NT2/D1 (cell line): ENCODE measurements around the gene NTPCR.

Source experiments
- DNase-seq: peaks from one replicate; pipeline ENCODE4 v3.0.0-alpha.2; 2011; ENCODE audit warnings: low read depth, low spot score
- H3K27me3 ChIP-seq: 2 replicates; pipeline ENCODE4 v1.6.0; 2011; ENCODE audit warnings: mild to moderate bottlenecking; ENCODE audit not compliant: insufficient read length, insufficient read depth
- H3K36me3 ChIP-seq: 2 replicates; pipeline ENCODE4 v1.6.1; 2011; ENCODE audit warnings: mild to moderate bottlenecking, low read length, mixed read lengths; ENCODE audit not compliant: insufficient read depth, insufficient read length
- H3K4me1 ChIP-seq: 2 replicates; pipeline ENCODE4 v1.5.1; 2011; ENCODE audit not compliant: insufficient read depth, insufficient read length
- H3K4me3 ChIP-seq: 2 replicates; pipeline ENCODE4 v1.5.1; 2011; ENCODE audit warnings: low read depth; ENCODE audit not compliant: insufficient read length
- H3K9ac ChIP-seq: 2 replicates; pipeline ENCODE4 v1.6.0; 2011; ENCODE audit warnings: low read depth; ENCODE audit not compliant: insufficient read length
- H3K9me3 ChIP-seq: 2 replicates; pipeline ENCODE4 v1.5.1; 2011; ENCODE audit warnings: mild to moderate bottlenecking, low read length; ENCODE audit not compliant: insufficient read depth
- SUZ12 ChIP-seq: IDR thresholded peaks from 2 replicates; pipeline ENCODE4 v1.6.1; 2011; ENCODE audit not compliant: insufficient read length, insufficient read depth; ENCODE audit errors: extremely low read depth
- YY1 ChIP-seq: IDR thresholded peaks from 2 replicates; pipeline ENCODE4 v1.6.1; 2011; ENCODE audit not compliant: insufficient read length, insufficient read depth
- ZNF274 ChIP-seq: IDR thresholded peaks from 2 replicates; pipeline ENCODE4 v1.6.1; 2011; ENCODE audit warnings: mild to moderate bottlenecking, low read depth, low read length

Gene NTPCR

DNA sequence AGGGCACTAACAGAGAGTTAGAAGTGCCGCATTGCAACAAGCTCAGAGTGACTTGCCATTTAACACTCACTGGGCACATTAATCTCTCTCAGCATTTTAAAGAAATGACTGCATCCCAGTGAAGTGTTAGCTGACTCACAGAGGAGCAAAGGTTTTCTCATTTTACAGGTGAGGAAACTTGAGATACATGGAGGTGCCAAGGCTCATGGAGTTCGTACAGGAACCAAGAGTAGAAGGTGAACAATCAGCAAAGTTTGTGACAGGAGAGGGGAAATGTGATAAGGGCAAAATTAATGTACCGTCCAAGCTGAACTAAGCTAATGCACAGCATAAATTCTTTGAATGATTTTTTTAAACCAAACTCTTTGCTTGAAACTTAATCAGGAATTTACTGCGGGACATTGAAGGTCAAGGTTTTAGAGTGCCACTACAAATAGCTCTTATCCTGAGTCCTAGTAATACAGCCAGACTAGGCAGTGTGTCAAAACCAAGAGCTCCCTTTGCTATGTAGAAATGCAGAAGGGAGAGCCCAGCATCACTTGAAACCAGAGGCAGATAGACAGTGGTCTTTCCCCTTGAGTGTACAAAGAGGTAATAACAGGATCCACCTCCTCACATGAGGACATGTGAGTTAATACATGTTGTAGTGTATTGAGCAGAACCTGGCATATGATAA, 22.4 kb upstream of the NTPCR start:
- DNase-seq = no peak
- H3K36me3 ChIP-seq = no peaks in the 10 kb centered on the region

GRCh38 chr1:232932486-232933425, 17.7 kb upstream of the NTPCR start:
- no peaks in the 10 kb centered on the region for H3K36me3 ChIP-seq
- no peaks in the 10 kb centered on the region for H3K9me3 ChIP-seq
- no peak overlapping the region for H3K9ac ChIP-seq
- DNase-seq = no peak
- no peak overlapping the region for H3K4me3 ChIP-seq
- TF ChIP-seq ZNF274 = no peak
- no peak for TF ChIP-seq YY1
- no peak for TF ChIP-seq SUZ12
- no peaks in the 10 kb centered on the region for H3K27me3 ChIP-seq
- H3K4me1 ChIP-seq = no peaks in the 10 kb centered on the region

More for the DNA sequence above, 22.4 kb upstream of the NTPCR start:
- TF ChIP-seq YY1 (no peak), ZNF274 (no peak), SUZ12 (no peak)
- Histone ChIP-seq H3K4me3 (no peak overlapping the region), H3K27me3 (no peaks in the 10 kb centered on the region), H3K4me1 (no peaks in the 10 kb centered on the region), H3K9ac (no peak overlapping the region), H3K9me3 (no peaks in the 10 kb centered on the region)

DNA sequence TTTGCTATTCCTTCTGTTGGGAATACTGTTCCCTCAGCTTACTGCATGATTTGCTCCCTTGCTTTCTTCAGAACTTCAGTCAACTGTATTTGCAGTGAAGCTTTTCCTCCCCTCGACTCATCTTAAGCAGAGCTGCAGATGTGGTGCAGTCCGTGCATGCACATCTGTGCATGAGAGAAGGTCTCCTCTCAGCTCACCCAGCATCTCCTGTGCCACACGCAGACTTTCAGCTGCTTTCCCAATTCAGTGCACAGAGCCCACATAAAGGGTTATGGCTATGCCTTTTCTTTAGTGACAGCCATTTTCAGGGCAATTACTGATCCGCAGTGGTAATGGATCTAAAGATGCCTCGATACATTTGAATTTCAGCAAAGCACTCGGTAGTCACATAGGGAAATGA, 13.5 kb upstream of the NTPCR start:
- no peaks in the 10 kb centered on the region for H3K27me3 ChIP-seq
- no peaks in the 10 kb centered on the region for H3K36me3 ChIP-seq
- H3K4me1 ChIP-seq = no peaks in the 10 kb centered on the region
- H3K9me3 ChIP-seq = no peaks in the 10 kb centered on the region
- DNase-seq = no peak
- H3K9ac ChIP-seq = no peak overlapping the region
- TF ChIP-seq ZNF274 (no peak), SUZ12 (no peak), YY1 (no peak)
- H3K4me3 ChIP-seq = no peak overlapping the region

- DNase-seq = no peak
- no peaks in the 10 kb centered on the region for H3K9me3 ChIP-seq
- no peaks in the 10 kb centered on the region for H3K4me1 ChIP-seq
- H3K9ac ChIP-seq = no peak overlapping the region
- H3K4me3 ChIP-seq = no peak overlapping the region
- TF ChIP-seq ZNF274 = no peak
- TF ChIP-seq YY1 = no peak
- no peak for TF ChIP-seq SUZ12
- H3K36me3 ChIP-seq = no peaks in the 10 kb centered on the region
- no peaks in the 10 kb centered on the region for H3K27me3 ChIP-seq
Measured at GRCh38 chr1:232937741-232938375, 12.6 kb upstream of the NTPCR start.

GRCh38 chr1:232938926-232939325, 11.5 kb upstream of the NTPCR start:
- no peaks in the 10 kb centered on the region for H3K9me3 ChIP-seq
- no peak for DNase-seq
- H3K4me1 ChIP-seq = no peaks in the 10 kb centered on the region
- H3K36me3 ChIP-seq = no peaks in the 10 kb centered on the region
- H3K4me3 ChIP-seq = no peak overlapping the region
- TF ChIP-seq SUZ12 = no peak
- no peak for TF ChIP-seq ZNF274
- TF ChIP-seq YY1 = no peak
- H3K9ac ChIP-seq = no peak overlapping the region
- H3K27me3 ChIP-seq = no peaks in the 10 kb centered on the region

- H3K4me3 ChIP-seq = no peak overlapping the region
- no peaks in the 10 kb centered on the region for H3K9me3 ChIP-seq
- TF ChIP-seq YY1 = no peak
- no peak for TF ChIP-seq SUZ12
- no peak for TF ChIP-seq ZNF274
- no peaks in the 10 kb centered on the region for H3K4me1 ChIP-seq
- no peak for DNase-seq
- no peak overlapping the region for H3K9ac ChIP-seq
- no peaks in the 10 kb centered on the region for H3K36me3 ChIP-seq
- H3K27me3 ChIP-seq = no peaks in the 10 kb centered on the region
Measured at GRCh38 chr1:232939748-232940147, 10.7 kb upstream of the NTPCR start.

DNA sequence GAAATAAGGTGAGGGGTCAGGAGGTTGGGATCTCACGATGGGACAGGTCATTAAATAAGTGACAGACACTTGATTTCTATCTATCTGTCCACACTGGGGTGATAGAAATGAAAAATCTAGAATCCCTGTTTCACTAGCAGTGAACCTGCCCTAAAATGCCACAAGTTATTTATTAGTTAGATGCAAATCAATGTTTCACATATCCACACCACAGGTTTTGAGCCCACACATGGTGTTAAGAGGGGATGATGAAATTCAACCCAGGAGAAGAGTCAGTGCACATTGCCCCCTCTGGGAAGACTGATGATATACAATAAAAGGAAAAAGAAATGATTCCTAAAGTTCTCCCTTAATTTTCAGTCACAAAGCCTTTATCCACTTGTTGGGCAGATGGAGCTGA, 10.1 kb upstream of the NTPCR start:
- Histone ChIP-seq H3K27me3 (no peaks in the 10 kb centered on the region), H3K4me3 (no peak overlapping the region), H3K9me3 (no peaks in the 10 kb centered on the region), H3K4me1 (no peaks in the 10 kb centered on the region), H3K36me3 (no peaks in the 10 kb centered on the region), H3K9ac (no peak overlapping the region)
- no peak for TF ChIP-seq ZNF274
- no peak for TF ChIP-seq YY1
- TF ChIP-seq SUZ12 = no peak
- no peak for DNase-seq
